Measurements from ENCODE around the gene PLEKHH2. TPM values are rescaled to one million over a fixed set of nuclear protein-coding genes. Genes with fewer than 3 reads are reported as not detected.

PLEKHH2 gene
- total and polyA plus RNA-seq, 2 of the 13 experiments (the other 11 are each of a cell fraction or from before 2014, with no cell fraction given): 1.1 to 3.0 TPM

DNA sequence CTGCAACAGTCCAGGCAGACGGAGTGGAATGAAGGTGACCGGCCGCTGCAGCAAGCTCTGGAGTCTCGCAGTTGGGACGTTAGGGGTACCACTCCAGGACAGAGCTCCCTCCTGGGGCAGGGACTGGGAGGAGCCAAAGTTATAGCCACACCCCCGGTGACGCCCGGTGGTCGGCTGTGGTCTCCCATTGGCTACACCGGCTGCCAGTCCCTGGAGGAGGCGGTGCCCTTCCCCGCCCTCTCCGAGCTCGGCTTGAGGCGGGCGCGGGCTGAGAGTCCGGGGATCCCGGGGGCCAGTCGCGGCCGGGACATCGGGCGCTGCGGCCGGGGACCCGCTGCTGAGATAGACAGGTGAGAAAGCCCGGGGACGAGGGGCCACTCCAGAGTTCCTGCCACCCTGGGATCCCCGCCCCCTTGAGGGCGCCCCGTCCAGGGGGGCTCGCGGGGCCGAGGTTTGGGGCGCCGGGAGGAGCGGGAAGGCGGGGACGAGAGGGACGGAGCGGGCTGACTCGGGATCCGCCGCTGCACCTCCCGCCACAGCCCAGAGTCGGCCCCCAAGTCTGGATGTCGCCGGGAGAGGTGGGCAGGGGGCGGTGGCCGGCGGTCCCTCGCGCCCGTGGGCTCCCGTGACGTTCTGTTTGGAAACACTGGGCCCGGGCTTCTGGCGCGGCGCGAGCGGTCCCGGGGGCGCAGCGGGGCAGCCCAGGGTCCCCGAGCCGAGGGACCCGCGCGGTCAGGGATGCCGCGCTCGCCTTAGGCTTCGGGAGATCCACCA lies at the start of gene PLEKHH2 (continued):
- TF ChIP-seq, protein P1, sequence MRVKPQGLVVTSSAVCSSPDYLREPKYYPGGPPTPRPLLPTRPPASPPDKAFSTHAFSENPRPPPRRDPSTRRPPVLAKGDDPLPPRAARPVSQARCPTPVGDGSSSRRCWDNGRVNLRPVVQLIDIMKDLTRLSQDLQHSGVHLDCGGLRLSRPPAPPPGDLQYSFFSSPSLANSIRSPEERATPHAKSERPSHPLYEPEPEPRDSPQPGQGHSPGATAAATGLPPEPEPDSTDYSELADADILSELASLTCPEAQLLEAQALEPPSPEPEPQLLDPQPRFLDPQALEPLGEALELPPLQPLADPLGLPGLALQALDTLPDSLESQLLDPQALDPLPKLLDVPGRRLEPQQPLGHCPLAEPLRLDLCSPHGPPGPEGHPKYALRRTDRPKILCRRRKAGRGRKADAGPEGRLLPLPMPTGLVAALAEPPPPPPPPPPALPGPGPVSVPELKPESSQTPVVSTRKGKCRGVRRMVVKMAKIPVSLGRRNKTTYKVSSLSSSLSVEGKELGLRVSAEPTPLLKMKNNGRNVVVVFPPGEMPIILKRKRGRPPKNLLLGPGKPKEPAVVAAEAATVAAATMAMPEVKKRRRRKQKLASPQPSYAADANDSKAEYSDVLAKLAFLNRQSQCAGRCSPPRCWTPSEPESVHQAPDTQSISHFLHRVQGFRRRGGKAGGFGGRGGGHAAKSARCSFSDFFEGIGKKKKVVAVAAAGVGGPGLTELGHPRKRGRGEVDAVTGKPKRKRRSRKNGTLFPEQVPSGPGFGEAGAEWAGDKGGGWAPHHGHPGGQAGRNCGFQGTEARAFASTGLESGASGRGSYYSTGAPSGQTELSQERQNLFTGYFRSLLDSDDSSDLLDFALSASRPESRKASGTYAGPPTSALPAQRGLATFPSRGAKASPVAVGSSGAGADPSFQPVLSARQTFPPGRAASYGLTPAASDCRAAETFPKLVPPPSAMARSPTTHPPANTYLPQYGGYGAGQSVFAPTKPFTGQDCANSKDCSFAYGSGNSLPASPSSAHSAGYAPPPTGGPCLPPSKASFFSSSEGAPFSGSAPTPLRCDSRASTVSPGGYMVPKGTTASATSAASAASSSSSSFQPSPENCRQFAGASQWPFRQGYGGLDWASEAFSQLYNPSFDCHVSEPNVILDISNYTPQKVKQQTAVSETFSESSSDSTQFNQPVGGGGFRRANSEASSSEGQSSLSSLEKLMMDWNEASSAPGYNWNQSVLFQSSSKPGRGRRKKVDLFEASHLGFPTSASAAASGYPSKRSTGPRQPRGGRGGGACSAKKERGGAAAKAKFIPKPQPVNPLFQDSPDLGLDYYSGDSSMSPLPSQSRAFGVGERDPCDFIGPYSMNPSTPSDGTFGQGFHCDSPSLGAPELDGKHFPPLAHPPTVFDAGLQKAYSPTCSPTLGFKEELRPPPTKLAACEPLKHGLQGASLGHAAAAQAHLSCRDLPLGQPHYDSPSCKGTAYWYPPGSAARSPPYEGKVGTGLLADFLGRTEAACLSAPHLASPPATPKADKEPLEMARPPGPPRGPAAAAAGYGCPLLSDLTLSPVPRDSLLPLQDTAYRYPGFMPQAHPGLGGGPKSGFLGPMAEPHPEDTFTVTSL (CRISPR knock-in tag; IDR thresholded peaks at IDR 0.05; ENCODE audit: borderline replicate concordance): no peak
- TF ChIP-seq, protein P2, sequence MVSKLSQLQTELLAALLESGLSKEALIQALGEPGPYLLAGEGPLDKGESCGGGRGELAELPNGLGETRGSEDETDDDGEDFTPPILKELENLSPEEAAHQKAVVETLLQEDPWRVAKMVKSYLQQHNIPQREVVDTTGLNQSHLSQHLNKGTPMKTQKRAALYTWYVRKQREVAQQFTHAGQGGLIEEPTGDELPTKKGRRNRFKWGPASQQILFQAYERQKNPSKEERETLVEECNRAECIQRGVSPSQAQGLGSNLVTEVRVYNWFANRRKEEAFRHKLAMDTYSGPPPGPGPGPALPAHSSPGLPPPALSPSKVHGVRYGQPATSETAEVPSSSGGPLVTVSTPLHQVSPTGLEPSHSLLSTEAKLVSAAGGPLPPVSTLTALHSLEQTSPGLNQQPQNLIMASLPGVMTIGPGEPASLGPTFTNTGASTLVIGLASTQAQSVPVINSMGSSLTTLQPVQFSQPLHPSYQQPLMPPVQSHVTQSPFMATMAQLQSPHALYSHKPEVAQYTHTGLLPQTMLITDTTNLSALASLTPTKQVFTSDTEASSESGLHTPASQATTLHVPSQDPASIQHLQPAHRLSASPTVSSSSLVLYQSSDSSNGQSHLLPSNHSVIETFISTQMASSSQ (IDR thresholded peaks at IDR 0.05; ENCODE audit: low read depth): no peak
- TF ChIP-seq, protein P2 (CRISPR knock-in tag; IDR thresholded peaks at IDR 0.05; ENCODE audit: borderline replicate concordance): 0 out of 2 replicates have a peak, but pooled peaks have one; percentile 38
- TF ChIP-seq RCOR2 (CRISPR knock-in tag; IDR thresholded peaks at IDR 0.05): no peak
- TF ChIP-seq ADNP (CRISPR knock-in tag; IDR thresholded peaks at IDR 0.05): no peak
- TF ChIP-seq CREB1 (IDR thresholded peaks at IDR 0.05): peak; percentile 80
- peak; percentile 68 for TF ChIP-seq CREB1 (CRISPR knock-in tag; IDR thresholded peaks at IDR 0.05)
- TF ChIP-seq, protein P3, sequence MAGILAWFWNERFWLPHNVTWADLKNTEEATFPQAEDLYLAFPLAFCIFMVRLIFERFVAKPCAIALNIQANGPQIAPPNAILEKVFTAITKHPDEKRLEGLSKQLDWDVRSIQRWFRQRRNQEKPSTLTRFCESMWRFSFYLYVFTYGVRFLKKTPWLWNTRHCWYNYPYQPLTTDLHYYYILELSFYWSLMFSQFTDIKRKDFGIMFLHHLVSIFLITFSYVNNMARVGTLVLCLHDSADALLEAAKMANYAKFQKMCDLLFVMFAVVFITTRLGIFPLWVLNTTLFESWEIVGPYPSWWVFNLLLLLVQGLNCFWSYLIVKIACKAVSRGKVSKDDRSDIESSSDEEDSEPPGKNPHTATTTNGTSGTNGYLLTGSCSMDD (CRISPR knock-in tag; IDR thresholded peaks at IDR 0.05): 0 out of 2 replicates have a peak, but pooled peaks have one; percentile 41
- peak; percentile 98 for TF ChIP-seq ZNF777 (CRISPR knock-in tag; IDR thresholded peaks at IDR 0.05)
- TF ChIP-seq, protein P4, sequence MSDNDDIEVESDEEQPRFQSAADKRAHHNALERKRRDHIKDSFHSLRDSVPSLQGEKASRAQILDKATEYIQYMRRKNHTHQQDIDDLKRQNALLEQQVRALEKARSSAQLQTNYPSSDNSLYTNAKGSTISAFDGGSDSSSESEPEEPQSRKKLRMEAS (IDR thresholded peaks at IDR 0.05): no peak
- TF ChIP-seq, protein P5, sequence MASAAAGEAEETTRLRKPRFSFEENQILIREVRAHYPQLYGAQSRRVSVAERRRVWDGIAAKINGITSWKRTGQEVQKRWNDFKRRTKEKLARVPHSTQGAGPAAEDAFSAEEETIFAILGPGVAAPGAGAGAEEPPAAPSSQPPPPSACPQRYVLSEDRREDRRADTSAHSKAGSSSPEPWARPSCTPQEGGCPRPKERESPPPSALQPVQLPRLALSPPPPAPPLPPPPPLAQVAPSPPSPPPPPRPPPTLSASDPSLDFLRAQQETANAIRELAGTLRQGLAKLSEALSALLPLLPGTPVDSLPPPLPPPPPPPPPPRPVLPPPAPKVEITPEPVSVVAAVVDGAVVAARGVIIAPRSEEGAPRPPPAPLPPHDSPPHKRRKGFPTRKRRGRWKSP (CRISPR knock-in tag; IDR thresholded peaks at IDR 0.05): 0 out of 2 replicates have a peak, but pooled peaks have one; percentile 18
